Smooth muscle cell of the coronary artery (primary cell): Measurements from ENCODE around the gene MRPL10. TPM values are rescaled to one million over a fixed set of nuclear protein-coding genes. Genes with fewer than 3 reads are reported as not detected.

ENCODE experiments used
- total RNA-seq: library from RNA; depleted of rRNA; stranded (reverse); fragments of >200 nt; gene quantifications from 2 replicates; pipeline ENCODE4 v1.2.3, GENCODE V29; 2014; ENCODE audit warnings: low replicate concordance

The MRPL10 gene
- total RNA-seq, result 16.1 and 21.3 TPM in 2 replicates

GRCh38 chr17:47831003-47831933 is at the start of gene MRPL10, which contains the start of gene LRRC46:
MRPL10 (minus strand) TSS chr17:47831541; CDS start chr17:47831511, 30 bp downstream.
LRRC46 (plus strand) TSS chr17:47831670; CDS start chr17:47831990, 320 bp downstream.

GRCh38 chr17:47850692-47851573 is 19.6 kb upstream of the MRPL10 start, which contains the start of gene SP6:
SP6 (minus strand) TSS chr17:47851163; CDS start chr17:47848429, 2,734 bp downstream.

GRCh38 chr17:47840742-47841487 is 9.6 kb upstream of the MRPL10 start, which contains the start of gene SCRN2:
SCRN2 (minus strand) TSS chr17:47841273; CDS start chr17:47840843, 430 bp downstream.

GRCh38 chr17:47821424-47822391 is 9.6 kb downstream of the MRPL10 start, which contains the start of gene OSBPL7:
OSBPL7 (minus strand) TSS chr17:47821794; CDS start chr17:47820278, 1,516 bp downstream.

Other genes starting within 250 kb of the MRPL10 start
- 187 and 246 TPM in 2 replicates for gene KPNB1, start 181.6 kb downstream of the MRPL10 start, total RNA-seq
- 4.6 and 5.5 TPM in 2 replicates for gene TBKBP1, start 137.4 kb downstream of the MRPL10 start, total RNA-seq
- gene TBX21, start 98.3 kb downstream of the MRPL10 start, total RNA-seq, result not detected in 2 replicates
- 7.3 and 10.1 TPM in 2 replicates for gene OSBPL7, start 9.7 kb downstream of the MRPL10 start, total RNA-seq
- gene LRRC46, start 129 bp upstream of the MRPL10 start, total RNA-seq, result 0.08 TPM in 1 of 2 replicates, not detected in the other
- 44.1 and 47.4 TPM in 2 replicates for gene SCRN2, start 9.7 kb upstream of the MRPL10 start, total RNA-seq
- 0.08 and 0.12 TPM in 2 replicates for gene SP6, start 19.6 kb upstream of the MRPL10 start, total RNA-seq
- gene SP2, start 64.7 kb upstream of the MRPL10 start, total RNA-seq, result 0.23 and 0.35 TPM in 2 replicates
- 20.4 and 34.2 TPM in 2 replicates for gene PNPO, start 110.0 kb upstream of the MRPL10 start, total RNA-seq
- gene PRR15L, start 126.3 kb upstream of the MRPL10 start, total RNA-seq, result not detected in 2 replicates
- gene CDK5RAP3, start 139.6 kb upstream of the MRPL10 start, total RNA-seq, result 83.0 and 117 TPM in 2 replicates
- gene COPZ2, start 206.3 kb upstream of the MRPL10 start, total RNA-seq, result 89.7 and 130 TPM in 2 replicates
- gene NFE2L1, start 216.8 kb upstream of the MRPL10 start, total RNA-seq, result 81.2 and 192 TPM in 2 replicates